Measurements from ENCODE around the gene MIDN.
A peak's percentile ranks its signal among the peaks of the same experiment; 100 is the strongest.

MIDN gene

GRCh38 chr19:1233115-1233667 lies 15.2 kb upstream of the MIDN start:
- no peak for DNase-seq (ENCODE audit: low read depth)

GRCh38 chr19:1234051-1234954 lies 14.1 kb upstream of the MIDN start:
- no peak for DNase-seq (ENCODE audit: low read depth)

GRCh38 chr19:1234955-1235380 lies 13.4 kb upstream of the MIDN start:
- no peak for DNase-seq (ENCODE audit: low read depth)

GRCh38 chr19:1235625-1236538 lies 12.5 kb upstream of the MIDN start:
- DNase-seq (ENCODE audit: low read depth): no peak

- no peak for DNase-seq (ENCODE audit: low read depth)
Measured at GRCh38 chr19:1236576-1236975, 11.8 kb upstream of the MIDN start.

- DNase-seq (ENCODE audit: low read depth): no peak
Measured at GRCh38 chr19:1237027-1237659, 11.2 kb upstream of the MIDN start.

- no peak for DNase-seq (ENCODE audit: low read depth)
Measured at GRCh38 chr19:1237754-1238368, 10.5 kb upstream of the MIDN start, which contains the start of gene CBARP. Gene CBARP (minus strand): TSS chr19:1238005. CDS start chr19:1236100, 1,905 bp downstream.

- no peak for DNase-seq (ENCODE audit: low read depth)
Measured at GRCh38 chr19:1238369-1239303, 9.7 kb upstream of the MIDN start.

- DNase-seq (ENCODE audit: low read depth): no peak
Measured at GRCh38 chr19:1239420-1239795, 9.0 kb upstream of the MIDN start.

GRCh38 chr19:1239796-1240737 lies 8.3 kb upstream of the MIDN start:
- DNase-seq (ENCODE audit: low read depth): peak; percentile 92

GRCh38 chr19:1240925-1241324 lies 7.5 kb upstream of the MIDN start:
- DNase-seq (ENCODE audit: low read depth): no peak

- peak; percentile 91 for DNase-seq (ENCODE audit: low read depth)
Measured at GRCh38 chr19:1241417-1242095, 6.8 kb upstream of the MIDN start, which contains the start of gene ATP5F1D. Gene ATP5F1D (plus strand): TSS chr19:1241751. CDS start chr19:1241851, 100 bp downstream.

GRCh38 chr19:1243768-1244692 lies 4.4 kb upstream of the MIDN start:
- DNase-seq (ENCODE audit: low read depth): peak; percentile 81

- no peak for DNase-seq (ENCODE audit: low read depth)
Measured at GRCh38 chr19:1244693-1245451, 3.5 kb upstream of the MIDN start.

- DNase-seq (ENCODE audit: low read depth): no peak
Measured at GRCh38 chr19:1245494-1246264, 2.7 kb upstream of the MIDN start.

Data from activated T-helper 1 cell treated with Interleukin-2 at 50 U/mL for 16 hours (primary cell).